Thyroid gland (tissue), 4 donors: ENCODE measurements around the gene ACACA.

ENCODE experiments used
- POLR2A ChIP-seq, 2 donors: fragments of 450-650 bp; IDR thresholded peaks; one replicate each; pipeline ENCODE4 v1.6.1; 2017; ENCODE audit warnings: antibody characterized with exemption in 2 of 2, mild to moderate bottlenecking in 2 of 2, moderate library complexity in 1 of 2
- TF ChIP-seq, protein P1 (sequence below), 6 experiments: fragments of 200-600 bp in 3 of 6; fragments of 450-650 bp in 3 of 6; sonication (generic) in 3 of 6; IDR thresholded peaks; one replicate each; pipeline ENCODE4 v1.5.1; 2016 to 2019; ENCODE audit warnings: antibody characterized with exemption in 6 of 6, mild to moderate bottlenecking in 2 of 6, inconsistent platforms in 1 of 6, moderate library complexity in 1 of 6

DNA sequence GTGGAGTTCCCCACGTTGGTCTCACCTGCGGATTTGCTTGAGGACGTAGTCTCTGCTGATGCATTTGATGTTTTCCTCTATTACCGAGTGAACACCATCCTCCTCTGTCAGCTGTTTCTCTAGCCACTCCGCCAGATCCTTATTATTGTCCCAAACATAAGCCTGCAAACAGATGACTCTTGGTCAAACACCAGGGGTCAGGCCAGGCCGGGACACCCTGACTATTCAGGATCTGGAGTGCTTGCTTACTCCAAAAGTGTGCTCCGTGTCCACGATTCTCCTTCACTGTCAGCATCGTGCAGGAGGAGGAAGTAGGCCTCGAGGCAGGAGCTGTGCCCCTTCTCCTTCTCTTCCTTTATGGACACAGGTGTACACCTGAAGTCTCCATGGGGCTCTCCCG lies 317.7 kb downstream of the ACACA start:
- TF ChIP-seq, protein P1, sequence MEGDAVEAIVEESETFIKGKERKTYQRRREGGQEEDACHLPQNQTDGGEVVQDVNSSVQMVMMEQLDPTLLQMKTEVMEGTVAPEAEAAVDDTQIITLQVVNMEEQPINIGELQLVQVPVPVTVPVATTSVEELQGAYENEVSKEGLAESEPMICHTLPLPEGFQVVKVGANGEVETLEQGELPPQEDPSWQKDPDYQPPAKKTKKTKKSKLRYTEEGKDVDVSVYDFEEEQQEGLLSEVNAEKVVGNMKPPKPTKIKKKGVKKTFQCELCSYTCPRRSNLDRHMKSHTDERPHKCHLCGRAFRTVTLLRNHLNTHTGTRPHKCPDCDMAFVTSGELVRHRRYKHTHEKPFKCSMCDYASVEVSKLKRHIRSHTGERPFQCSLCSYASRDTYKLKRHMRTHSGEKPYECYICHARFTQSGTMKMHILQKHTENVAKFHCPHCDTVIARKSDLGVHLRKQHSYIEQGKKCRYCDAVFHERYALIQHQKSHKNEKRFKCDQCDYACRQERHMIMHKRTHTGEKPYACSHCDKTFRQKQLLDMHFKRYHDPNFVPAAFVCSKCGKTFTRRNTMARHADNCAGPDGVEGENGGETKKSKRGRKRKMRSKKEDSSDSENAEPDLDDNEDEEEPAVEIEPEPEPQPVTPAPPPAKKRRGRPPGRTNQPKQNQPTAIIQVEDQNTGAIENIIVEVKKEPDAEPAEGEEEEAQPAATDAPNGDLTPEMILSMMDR (IDR thresholded peaks at IDR 0.05), result peak in 1 of 6 experiments; percentile 21
- no peak for TF ChIP-seq POLR2A (IDR thresholded peaks at IDR 0.05)
